Spinal cord (tissue), 10 donors: ENCODE measurements around the gene CDRT4. TPM values are rescaled to one million over a fixed set of nuclear protein-coding genes. Genes with fewer than 3 reads are reported as not detected.

Experiments
- DNase-seq, 6 donors: peaks; one replicate each; pipeline versions ENCODE4 v3.0.0 to v3.0.0-alpha.2; 2013 to 2015; ENCODE audit warnings: low spot score in 6 of 6, low read depth in 4 of 6
- H3K27ac ChIP-seq: one replicate; pipeline ENCODE4 v1.5.1; 2013; ENCODE audit warnings: low read depth, low read length, control low read depth
- H3K27me3 ChIP-seq: one replicate; pipeline ENCODE4 v1.6.1; 2013; ENCODE audit warnings: low read length; ENCODE audit not compliant: control insufficient read depth, insufficient read depth
- H3K36me3 ChIP-seq: one replicate; pipeline ENCODE4 v1.6.1; 2013; ENCODE audit warnings: low read length; ENCODE audit not compliant: control insufficient read depth, insufficient read depth
- H3K4me1 ChIP-seq: one replicate; pipeline ENCODE4 v1.6.1; 2013; ENCODE audit warnings: low read length; ENCODE audit not compliant: control insufficient read depth, insufficient read depth
- H3K4me3 ChIP-seq: one replicate; pipeline ENCODE4 v1.5.1; 2013; ENCODE audit warnings: low read depth, low read length, control low read depth
- H3K9me3 ChIP-seq: one replicate; pipeline ENCODE4 v1.6.1; 2013; ENCODE audit warnings: low read length; ENCODE audit not compliant: control insufficient read depth, insufficient read depth
- WGBS: methylation state at CpG from one replicate; pipeline ENCODE4 v1.1.5; 2013; ENCODE audit warnings: missing lambda C conversion rate; ENCODE audit not compliant: insufficient coverage; 5-methylcytosine and 5-hydroxymethylcytosine counted together
- polyA plus RNA-seq, 2 donors: library from polyadenylated mRNA; unstranded; fragments of 120-200 nt; gene quantifications; one replicate each; pipeline ENCODE4 v1.2.1, GENCODE V29; 2013; ENCODE audit not compliant: insufficient read length in 2 of 2
- total RNA-seq, 2 donors: library from RNA; depleted of rRNA in 1 of 2; stranded (reverse); fragments of 120-200 nt in 1 of 2; fragments of >200 nt in 1 of 2; gene quantifications; one replicate each; pipeline versions ENCODE4 v1.2.3 to v1.2.4, GENCODE V29; 2013 to 2014
- donor health status: healthy.

Gene CDRT4
- total and polyA plus RNA-seq, 4 donors = 2.0 to 17.2 (median 4.8) TPM

GRCh38 chr17:15496735-15497670 lies 29.6 kb upstream of the CDRT4 start:
- H3K36me3 ChIP-seq = peaks cover 9% of the 10 kb centered on the region
- no peak overlapping the region for H3K27ac ChIP-seq
- no peak overlapping the region for H3K4me3 ChIP-seq
- 98% methylated on average over 6 of the region's 7 CpGs for WGBS
- H3K9me3 ChIP-seq = no peaks in the 10 kb centered on the region
- no peak for DNase-seq
- no peaks in the 10 kb centered on the region for H3K27me3 ChIP-seq
- peaks cover 13% of the 10 kb centered on the region for H3K4me1 ChIP-seq

DNA sequence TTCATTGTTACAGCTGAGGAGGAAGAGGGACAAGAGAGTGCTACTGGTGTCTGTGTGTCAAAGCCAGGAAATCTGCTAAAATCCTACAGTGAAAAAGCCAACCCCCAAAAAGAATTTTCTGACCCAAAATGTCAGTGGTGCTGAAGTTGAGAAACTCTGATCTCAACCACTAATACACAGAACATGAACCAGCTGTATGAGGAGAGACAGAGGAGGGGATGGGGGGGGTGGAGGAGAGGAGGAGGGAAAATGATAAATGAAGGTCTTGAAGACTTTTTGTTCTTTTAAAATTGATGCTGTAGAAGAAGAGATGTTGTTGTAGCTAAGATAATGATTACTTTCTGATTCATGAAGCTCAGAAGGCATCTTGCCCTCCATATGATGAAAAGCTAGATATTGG lies 27.4 kb upstream of the CDRT4 start:
- H3K27ac ChIP-seq = peak overlapping the region; percentile 15

DNA sequence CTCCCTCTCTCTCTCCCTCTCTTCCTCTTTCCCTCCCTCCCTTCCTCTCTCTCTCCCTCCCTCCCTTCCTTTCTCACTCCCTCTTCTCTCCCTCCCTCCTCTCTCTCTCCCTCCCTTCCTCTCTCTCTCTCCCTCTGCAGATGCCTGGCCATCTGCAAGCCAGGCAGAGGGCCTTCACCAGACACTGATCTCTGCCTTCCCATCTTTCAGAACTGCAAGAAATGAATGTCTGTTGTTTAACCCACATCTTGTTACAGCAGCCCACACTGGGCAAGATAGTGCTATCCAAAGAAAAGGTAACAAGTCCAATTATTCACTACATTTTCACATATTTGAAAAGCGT lies 26.2 kb upstream of the CDRT4 start:
- H3K4me3 ChIP-seq = no peak overlapping the region
- H3K9me3 ChIP-seq = no peaks in the 10 kb centered on the region
- peaks cover 14% of the 10 kb centered on the region for H3K4me1 ChIP-seq
- WGBS = 86% methylated on average over 1 of the region's 1 CpG
- no peak for DNase-seq
- H3K36me3 ChIP-seq = peaks cover 5% of the 10 kb centered on the region
- no peak overlapping the region for H3K27ac ChIP-seq
- H3K27me3 ChIP-seq = no peaks in the 10 kb centered on the region

More for the DNA sequence above, 27.4 kb upstream of the CDRT4 start:
- DNase-seq = no peak
- no peak overlapping the region for H3K4me3 ChIP-seq
- H3K9me3 ChIP-seq = no peaks in the 10 kb centered on the region
- H3K36me3 ChIP-seq = peaks cover 12% of the 10 kb centered on the region
- no peaks in the 10 kb centered on the region for H3K27me3 ChIP-seq
- peaks cover 14% of the 10 kb centered on the region for H3K4me1 ChIP-seq

DNA sequence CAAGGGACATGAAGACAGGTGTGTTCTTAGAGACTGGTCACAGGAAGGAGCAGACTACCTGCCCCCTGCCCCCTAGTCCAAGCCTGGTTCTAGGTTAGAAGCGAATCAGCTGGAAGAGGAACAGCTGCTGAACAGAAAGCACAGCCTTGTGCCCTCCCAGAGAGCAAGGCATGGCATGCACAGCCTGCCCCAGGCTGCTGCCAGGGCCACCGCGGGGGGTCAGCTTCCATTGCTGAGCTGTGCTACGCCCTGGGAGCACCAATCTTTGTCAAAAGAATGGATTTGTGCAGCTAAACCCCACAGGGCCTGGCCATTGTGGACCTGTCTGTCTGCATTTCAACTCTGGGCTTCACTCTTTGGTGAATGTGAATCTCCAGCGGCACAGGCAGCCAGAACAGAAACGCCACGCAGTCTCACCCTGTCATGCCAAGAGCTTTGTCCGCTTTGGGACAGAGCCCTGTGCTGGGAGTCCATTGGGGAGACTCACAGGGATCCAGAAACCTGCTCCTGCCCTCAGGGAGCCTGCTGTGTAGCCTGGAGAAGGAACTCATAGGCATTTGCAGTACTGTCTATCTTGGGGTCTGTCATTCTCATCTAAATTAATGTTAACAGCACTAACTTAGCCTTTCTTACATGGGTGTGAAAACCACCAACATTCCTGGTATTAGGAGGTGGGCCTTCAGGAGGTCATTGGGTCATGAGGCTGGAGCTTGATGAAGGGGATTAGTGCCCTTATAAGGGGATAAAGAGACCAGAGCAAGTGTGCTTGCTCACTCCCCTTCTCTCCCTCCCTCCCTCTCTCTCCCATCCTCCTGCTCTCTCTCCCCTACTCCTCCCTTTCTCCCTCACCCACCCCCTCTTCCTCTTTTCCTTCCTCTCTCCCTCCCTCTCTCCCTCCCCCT lies 25.6 kb upstream of the CDRT4 start:
- Histone ChIP-seq H3K27me3 (no peaks in the 10 kb centered on the region), H3K9me3 (no peaks in the 10 kb centered on the region), H3K36me3 (peaks cover 5% of the 10 kb centered on the region), H3K4me1 (peaks cover 14% of the 10 kb centered on the region), H3K27ac (no peak overlapping the region), H3K4me3 (no peak overlapping the region)
- DNase-seq = no peak
- WGBS = 62% methylated on average over 8 of the region's 8 CpGs

GRCh38 chr17:15492186-15492585 lies 24.8 kb upstream of the CDRT4 start:
- 96% methylated on average over 3 of the region's 4 CpGs for WGBS
- Histone ChIP-seq H3K27ac (no peak overlapping the region), H3K4me1 (peaks cover 14% of the 10 kb centered on the region), H3K4me3 (no peak overlapping the region), H3K9me3 (no peaks in the 10 kb centered on the region), H3K36me3 (peaks cover 10% of the 10 kb centered on the region), H3K27me3 (no peaks in the 10 kb centered on the region)
- no peak for DNase-seq

GRCh38 chr17:15490634-15491261 lies 23.3 kb upstream of the CDRT4 start:
- 67% methylated on average over 10 of the region's 11 CpGs for WGBS
- peak in 1 of 6 donors; percentile 11 for DNase-seq
- no peaks in the 10 kb centered on the region for H3K27me3 ChIP-seq
- peaks cover 14% of the 10 kb centered on the region for H3K4me1 ChIP-seq
- H3K27ac ChIP-seq = peak overlapping the region; percentile 22
- H3K36me3 ChIP-seq = peaks cover 10% of the 10 kb centered on the region
- no peak overlapping the region for H3K4me3 ChIP-seq
- H3K9me3 ChIP-seq = no peaks in the 10 kb centered on the region

DNA sequence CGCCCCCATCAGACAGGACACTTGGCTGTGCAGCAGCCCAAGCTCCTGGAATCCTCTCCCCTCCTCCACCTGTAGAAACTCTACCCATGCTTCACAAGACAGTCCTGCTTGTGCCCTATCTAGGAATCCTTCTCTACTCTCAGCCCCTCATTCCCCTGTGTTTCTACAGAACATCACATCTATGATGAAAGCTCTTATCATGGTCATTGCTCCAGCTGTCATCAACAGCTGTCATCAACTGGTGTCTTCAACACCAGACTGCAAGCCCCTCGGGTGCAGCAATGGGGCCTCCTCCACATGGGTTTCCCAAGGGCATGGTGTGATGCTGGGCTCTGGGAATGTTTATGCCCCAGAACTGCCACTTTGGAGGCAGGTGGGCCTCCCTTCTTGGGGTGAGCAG lies 21.1 kb upstream of the CDRT4 start:
- WGBS = 100% methylated on average over 1 of the region's 2 CpGs
- Histone ChIP-seq H3K4me1 (peaks cover 14% of the 10 kb centered on the region), H3K9me3 (no peaks in the 10 kb centered on the region), H3K27me3 (no peaks in the 10 kb centered on the region), H3K27ac (no peak overlapping the region), H3K36me3 (peaks cover 10% of the 10 kb centered on the region), H3K4me3 (no peak overlapping the region)
- no peak for DNase-seq

DNA sequence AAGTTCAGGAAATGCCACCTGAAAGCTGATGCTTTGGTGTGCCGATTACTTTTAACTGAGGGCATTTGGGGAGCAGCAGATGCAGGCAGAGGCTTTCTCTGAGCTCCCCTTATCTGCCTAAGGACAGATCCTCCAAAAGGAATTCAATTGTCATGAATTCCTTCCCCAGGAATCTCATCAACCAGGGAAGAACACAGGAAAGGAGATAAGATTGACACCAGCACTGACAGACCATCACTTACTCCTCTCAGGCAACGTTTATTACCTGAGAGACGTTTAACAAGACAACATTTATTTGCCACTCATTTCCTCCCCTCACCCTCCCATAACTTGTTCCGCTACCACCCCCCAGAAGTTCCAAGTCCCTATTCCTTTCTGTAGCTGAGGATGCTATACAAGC lies 17.6 kb upstream of the CDRT4 start:
- DNase-seq = no peak
- no peak overlapping the region for H3K4me3 ChIP-seq
- WGBS = 83% methylated on average over 4 of the region's 4 CpGs
- H3K36me3 ChIP-seq = peaks cover 4% of the 10 kb centered on the region
- H3K9me3 ChIP-seq = no peaks in the 10 kb centered on the region
- H3K4me1 ChIP-seq = peaks cover 2% of the 10 kb centered on the region
- no peaks in the 10 kb centered on the region for H3K27me3 ChIP-seq
- H3K27ac ChIP-seq = no peak overlapping the region

- peaks cover 2% of the 10 kb centered on the region for H3K4me1 ChIP-seq
- H3K4me3 ChIP-seq = no peak overlapping the region
- no peaks in the 10 kb centered on the region for H3K27me3 ChIP-seq
- DNase-seq = no peak
- no peak overlapping the region for H3K27ac ChIP-seq
- H3K36me3 ChIP-seq = peaks cover 4% of the 10 kb centered on the region
- no peaks in the 10 kb centered on the region for H3K9me3 ChIP-seq
- WGBS = no CpG with 5 or more reads among the region's 4 CpGs
Observed at GRCh38 chr17:15483431-15483830, 16.0 kb upstream of the CDRT4 start.
